ENCODE data around the gene LNX1.

Gene LNX1

GRCh38 chr4:53465281-53465680 is 126.0 kb downstream of the LNX1 start:
- in situ Hi-C loops (cut with MboI; ENCODE audit: low sequenced_read_pairs) = no loop called here

GRCh38 chr4:53463340-53463739 is 127.9 kb downstream of the LNX1 start:
- H3K4me1 ChIP-seq = peaks cover 4% of the 10 kb centered on the region; the same call in 1 of the 2 replicates
- H3K4me3 ChIP-seq = no peak overlapping the region
- no peaks in the 10 kb centered on the region; the same call in 1 of the 2 replicates for H3K9me3 ChIP-seq
- no peak for DNase-seq (ENCODE audit: low spot score in 2 of 2)
- in situ Hi-C loops (cut with MboI; ENCODE audit: low sequenced_read_pairs) = no loop called here
- no peaks in the 10 kb centered on the region for H3K27me3 ChIP-seq (ENCODE audit: low read depth)
- peaks cover 9% of the 10 kb centered on the region; the same call in 1 of the 2 replicates for H3K36me3 ChIP-seq (replicated peaks)

More at GRCh38 chr4:53465281-53465680, 126.0 kb downstream of the LNX1 start:
- H3K4me1 ChIP-seq = peaks cover 4% of the 10 kb centered on the region; the same call in 1 of the 2 replicates
- no peaks in the 10 kb centered on the region; the same call in 1 of the 2 replicates for H3K9me3 ChIP-seq
- no peak overlapping the region for H3K4me3 ChIP-seq
- DNase-seq (ENCODE audit: low spot score in 2 of 2) = no peak
- H3K36me3 ChIP-seq (replicated peaks) = peaks cover 9% of the 10 kb centered on the region; the same call in 1 of the 2 replicates
- H3K27me3 ChIP-seq (ENCODE audit: low read depth) = no peaks in the 10 kb centered on the region

DNA sequence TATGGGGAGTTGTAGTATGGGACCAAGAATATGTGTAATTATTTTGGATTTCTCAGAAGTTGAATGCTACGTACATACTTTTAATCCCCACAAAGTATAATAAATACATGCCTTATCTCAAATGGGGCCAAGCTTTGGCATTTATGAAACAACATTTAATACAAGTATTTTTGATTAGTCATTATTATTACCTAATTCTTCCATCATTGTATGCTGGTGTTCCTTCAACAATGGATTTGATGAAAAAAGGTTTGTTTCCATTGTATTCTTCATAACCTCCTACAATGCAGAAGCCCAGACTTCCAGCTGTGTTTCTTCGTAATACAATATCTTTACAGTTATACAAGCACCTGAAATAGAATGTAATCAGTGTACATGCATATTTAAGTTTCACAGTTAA is 130.0 kb downstream of the LNX1 start:
- H3K36me3 ChIP-seq (replicated peaks) = peaks cover 9% of the 10 kb centered on the region; the same call in 1 of the 2 replicates
- in situ Hi-C loops (cut with MboI; ENCODE audit: low sequenced_read_pairs) = no loop called here

GRCh38 chr4:53459548-53459947 is 131.7 kb downstream of the LNX1 start:
- H3K27me3 ChIP-seq (ENCODE audit: low read depth) = no peaks in the 10 kb centered on the region
- in situ Hi-C loops (cut with MboI; ENCODE audit: low sequenced_read_pairs) = no loop called here

More for the DNA sequence above, 130.0 kb downstream of the LNX1 start:
- Histone ChIP-seq H3K27me3 (ENCODE audit: low read depth) (no peaks in the 10 kb centered on the region), H3K9me3 (no peaks in the 10 kb centered on the region; the same call in 1 of the 2 replicates), H3K4me3 (no peak overlapping the region), H3K4me1 (peaks cover 8% of the 10 kb centered on the region; the same call in 1 of the 2 replicates)
- DNase-seq (ENCODE audit: low spot score in 2 of 2) = no peak

DNA sequence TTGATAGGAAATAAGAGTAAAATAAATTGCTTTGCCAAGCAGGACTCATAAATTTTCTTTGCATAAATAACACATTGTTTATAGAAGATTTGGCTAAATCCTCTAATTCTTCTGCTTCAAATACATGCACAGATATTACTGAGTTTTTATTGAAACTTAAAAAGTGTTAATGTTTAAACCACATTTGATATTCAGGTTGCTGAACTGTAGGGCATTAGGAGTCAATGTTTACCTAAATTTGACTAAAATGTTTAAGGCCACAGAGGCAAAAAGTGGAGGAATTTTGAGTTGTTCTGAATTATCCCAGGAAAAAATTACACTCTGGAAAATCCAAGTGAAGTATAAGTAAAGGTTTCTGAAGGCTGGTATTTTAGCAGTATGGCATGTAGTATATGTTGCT is 135.1 kb downstream of the LNX1 start:
- H3K4me3 ChIP-seq = no peak overlapping the region
- in situ Hi-C loops (cut with MboI; ENCODE audit: low sequenced_read_pairs) = no loop called here
- peaks cover 33% of the 10 kb centered on the region for H3K36me3 ChIP-seq (replicated peaks)
- no peak for DNase-seq (ENCODE audit: low spot score in 2 of 2)
- H3K27me3 ChIP-seq (ENCODE audit: low read depth) = no peaks in the 10 kb centered on the region
- H3K9me3 ChIP-seq = no peaks in the 10 kb centered on the region
- H3K4me1 ChIP-seq = peaks cover 5% of the 10 kb centered on the region; the same call in 1 of the 2 replicates

More at GRCh38 chr4:53459548-53459947, 131.7 kb downstream of the LNX1 start:
- DNase-seq (ENCODE audit: low spot score in 2 of 2) = peak; percentile 13 to 51
- peaks cover 8% of the 10 kb centered on the region; the same call in 1 of the 2 replicates for H3K4me1 ChIP-seq
- H3K36me3 ChIP-seq (replicated peaks) = peaks cover 25% of the 10 kb centered on the region
- H3K4me3 ChIP-seq = no peak overlapping the region
- no peaks in the 10 kb centered on the region for H3K9me3 ChIP-seq

DNA sequence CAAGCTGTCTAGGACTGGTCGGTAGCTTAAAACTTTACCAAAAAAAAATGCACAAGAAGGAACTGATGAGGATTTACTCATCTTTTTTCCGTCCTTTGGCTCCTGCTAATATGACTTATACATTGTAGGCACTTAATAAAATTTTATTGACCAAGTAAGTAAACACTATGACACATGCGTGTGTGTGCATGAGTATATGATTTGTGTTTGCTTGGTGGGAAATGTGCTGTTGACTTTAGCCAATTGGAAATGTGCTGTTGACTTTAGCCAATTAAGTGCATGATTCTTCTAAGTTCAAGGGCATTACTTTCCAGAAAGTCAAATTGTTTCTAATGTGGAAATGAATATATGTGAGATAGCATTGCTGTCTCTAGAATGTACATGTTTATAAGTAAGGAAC is 135.5 kb downstream of the LNX1 start:
- Histone ChIP-seq H3K4me1 (0 out of 2 replicates have a peak, but pooled peaks cover 4% of the 10 kb centered on the region), H3K36me3 (replicated peaks) (peaks cover 33% of the 10 kb centered on the region), H3K9me3 (no peaks in the 10 kb centered on the region), H3K27me3 (ENCODE audit: low read depth) (no peaks in the 10 kb centered on the region), H3K4me3 (no peak overlapping the region)
- no peak for DNase-seq (ENCODE audit: low spot score in 2 of 2)
- in situ Hi-C loops (cut with MboI; ENCODE audit: low sequenced_read_pairs) = no loop called here

- H3K4me1 ChIP-seq = 0 out of 2 replicates have a peak, but pooled peaks cover 4% of the 10 kb centered on the region
- H3K27me3 ChIP-seq (ENCODE audit: low read depth) = no peaks in the 10 kb centered on the region
- no peaks in the 10 kb centered on the region for H3K9me3 ChIP-seq
- DNase-seq (ENCODE audit: low spot score in 2 of 2) = no peak
- H3K4me3 ChIP-seq = no peak overlapping the region
- in situ Hi-C loops (cut with MboI; ENCODE audit: low sequenced_read_pairs) = no loop called here
- peaks cover 33% of the 10 kb centered on the region for H3K36me3 ChIP-seq (replicated peaks)
Measured at GRCh38 chr4:53453385-53453784, 137.9 kb downstream of the LNX1 start.

DNA sequence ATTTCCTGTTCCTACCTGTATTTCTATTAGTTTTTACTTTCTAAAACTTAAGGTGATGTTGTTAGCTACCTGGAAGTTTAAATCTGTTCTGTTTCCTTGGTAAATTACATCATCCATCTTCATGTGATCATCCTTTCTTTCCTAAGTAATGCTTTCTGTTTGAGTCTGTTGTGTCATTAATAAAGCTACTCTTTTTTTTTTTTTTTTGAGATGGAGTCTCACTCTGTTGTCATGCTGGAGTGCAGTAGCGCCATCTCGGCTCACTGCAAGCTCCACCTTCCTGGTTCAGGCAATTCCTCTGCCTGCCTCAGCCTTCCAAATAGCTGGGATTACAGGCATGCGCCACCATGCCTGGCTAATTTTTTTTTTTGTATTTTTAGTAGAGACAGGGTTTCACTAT is 140.5 kb downstream of the LNX1 start:
- Histone ChIP-seq H3K36me3 (replicated peaks) (peaks cover 30% of the 10 kb centered on the region), H3K4me3 (no peak overlapping the region), H3K4me1 (no peaks in the 10 kb centered on the region), H3K9me3 (no peaks in the 10 kb centered on the region), H3K27me3 (ENCODE audit: low read depth) (no peaks in the 10 kb centered on the region)
- DNase-seq (ENCODE audit: low spot score in 2 of 2) = no peak
- in situ Hi-C loops (cut with MboI; ENCODE audit: low sequenced_read_pairs) = no loop called here

DNA sequence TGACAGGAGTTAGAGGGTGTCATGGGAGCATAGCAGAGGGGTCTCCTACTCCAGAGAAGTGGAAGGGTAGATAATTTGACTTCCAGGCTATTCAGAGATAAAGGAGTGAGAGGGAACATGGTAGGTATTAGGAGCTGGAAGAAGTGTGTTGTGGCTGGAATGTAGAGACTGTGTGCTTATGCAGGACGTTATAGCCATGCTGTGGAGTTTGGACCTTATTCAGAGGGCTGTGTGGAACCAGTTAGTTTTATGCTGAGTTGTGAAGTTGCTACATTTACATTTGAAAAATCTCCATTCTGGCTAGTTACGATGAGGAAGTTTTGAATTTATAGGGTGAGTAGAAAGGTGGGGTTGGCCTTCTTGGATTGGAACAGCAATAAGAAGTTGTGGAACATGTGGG is 146.3 kb downstream of the LNX1 start:
- no peak for DNase-seq (ENCODE audit: low spot score in 2 of 2)
- no peak overlapping the region for H3K4me3 ChIP-seq
- peaks cover 8% of the 10 kb centered on the region for H3K36me3 ChIP-seq (replicated peaks)
- H3K4me1 ChIP-seq = no peaks in the 10 kb centered on the region
- no peaks in the 10 kb centered on the region for H3K9me3 ChIP-seq
- in situ Hi-C loops (cut with MboI; ENCODE audit: low sequenced_read_pairs) = no loop called here
- H3K27me3 ChIP-seq (ENCODE audit: low read depth) = no peaks in the 10 kb centered on the region

DNA sequence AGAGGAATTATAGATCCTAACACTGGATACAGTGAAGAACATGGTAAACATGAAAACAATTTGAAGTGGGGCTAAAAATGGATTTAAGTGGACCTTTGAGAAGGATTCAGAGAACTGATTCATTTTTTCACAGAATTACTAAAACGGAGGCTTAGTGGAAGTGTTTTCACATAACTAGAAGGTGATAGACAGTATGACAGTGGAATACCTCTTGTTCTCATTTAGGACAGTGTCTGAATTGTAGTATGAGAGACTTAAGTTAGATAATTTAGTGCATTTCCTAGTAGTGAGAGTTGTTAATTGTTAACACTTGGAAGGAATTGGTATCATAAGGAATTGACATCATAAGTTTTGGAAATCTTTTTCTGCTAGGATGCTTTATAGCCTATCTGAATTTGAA is 149.7 kb downstream of the LNX1 start:
- no peak overlapping the region for H3K4me3 ChIP-seq
- in situ Hi-C loops (cut with MboI; ENCODE audit: low sequenced_read_pairs) = no loop called here
- H3K4me1 ChIP-seq = no peaks in the 10 kb centered on the region
- H3K36me3 ChIP-seq (replicated peaks) = peaks cover 10% of the 10 kb centered on the region
- DNase-seq (ENCODE audit: low spot score in 2 of 2) = no peak
- H3K9me3 ChIP-seq = no peaks in the 10 kb centered on the region
- H3K27me3 ChIP-seq (ENCODE audit: low read depth) = no peaks in the 10 kb centered on the region

DNA sequence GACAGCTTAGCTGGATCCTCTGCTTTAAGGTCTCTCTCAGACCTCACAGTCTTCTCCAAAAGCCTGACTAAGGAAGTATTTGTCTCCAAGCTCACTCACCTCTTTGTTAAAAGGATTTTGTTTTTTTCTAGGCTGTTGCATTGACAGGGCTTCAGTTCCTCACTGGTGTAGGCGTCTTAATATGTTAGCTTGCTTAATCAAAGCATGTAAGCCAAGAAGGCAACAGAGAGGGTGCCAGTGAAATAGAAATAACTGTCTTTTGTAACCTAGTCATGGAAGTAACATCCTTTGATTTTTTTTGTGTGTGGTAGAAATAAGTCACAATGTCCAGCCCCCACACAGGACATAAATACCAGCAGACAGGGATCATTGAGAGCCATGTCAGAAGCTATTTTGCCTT is 155.0 kb downstream of the LNX1 start:
- DNase-seq (ENCODE audit: low spot score in 2 of 2) = no peak
- in situ Hi-C loops (cut with MboI; ENCODE audit: low sequenced_read_pairs) = no loop called here
- Histone ChIP-seq H3K27me3 (ENCODE audit: low read depth) (no peaks in the 10 kb centered on the region), H3K4me3 (no peak overlapping the region), H3K4me1 (no peaks in the 10 kb centered on the region), H3K9me3 (no peaks in the 10 kb centered on the region), H3K36me3 (replicated peaks) (peaks cover 25% of the 10 kb centered on the region)

DNA sequence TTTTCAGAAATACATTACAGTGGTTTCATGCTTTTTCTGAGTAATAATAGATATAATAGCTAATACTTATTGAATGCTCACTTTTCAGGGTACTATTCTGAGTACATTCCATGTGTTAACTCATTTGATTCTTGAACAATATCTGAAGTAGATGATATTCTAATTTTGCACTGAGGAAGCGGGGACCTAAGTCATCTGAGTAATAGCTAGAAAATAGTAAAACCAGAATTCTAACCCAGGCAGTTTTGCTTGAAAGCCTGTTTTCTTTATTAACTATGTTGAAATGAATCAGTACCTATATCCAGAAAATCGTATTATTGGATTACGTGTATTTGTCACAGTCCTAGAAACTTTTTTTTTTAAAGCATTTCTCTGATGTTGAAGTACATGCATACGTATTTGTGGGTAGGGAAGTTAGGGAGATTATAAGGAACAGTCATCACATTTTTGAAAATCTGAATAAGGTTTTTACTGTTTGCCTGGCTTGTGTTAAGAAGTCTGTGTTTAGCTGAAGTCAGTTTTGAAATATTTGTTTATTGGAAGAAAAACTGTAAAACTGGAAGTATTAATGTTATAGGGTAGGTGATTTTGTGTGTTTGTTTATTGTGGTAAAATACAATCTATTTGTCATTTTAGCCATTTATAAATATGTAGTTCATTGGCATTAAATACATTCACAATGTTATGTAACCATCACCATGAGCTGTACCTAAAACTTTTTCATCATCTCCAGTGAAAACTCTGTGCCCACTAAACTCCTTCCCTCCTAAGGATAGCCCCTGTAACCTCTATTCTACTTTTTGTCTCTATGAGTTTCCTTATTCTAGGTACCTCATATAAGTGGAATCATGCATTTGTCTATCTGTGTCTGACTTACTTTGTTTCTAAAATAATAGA is 158.5 kb downstream of the LNX1 start:
- Histone ChIP-seq H3K4me1 (no peaks in the 10 kb centered on the region), H3K36me3 (replicated peaks) (peaks cover 45% of the 10 kb centered on the region), H3K4me3 (no peak overlapping the region), H3K27me3 (ENCODE audit: low read depth) (no peaks in the 10 kb centered on the region), H3K9me3 (no peaks in the 10 kb centered on the region)
- no peak for DNase-seq (ENCODE audit: low spot score in 2 of 2)
- in situ Hi-C loops (cut with MboI; ENCODE audit: low sequenced_read_pairs) = no loop called here

- Histone ChIP-seq H3K9me3 (no peaks in the 10 kb centered on the region), H3K4me1 (no peaks in the 10 kb centered on the region), H3K36me3 (replicated peaks) (peaks cover 49% of the 10 kb centered on the region), H3K4me3 (no peak overlapping the region), H3K27me3 (ENCODE audit: low read depth) (no peaks in the 10 kb centered on the region)
- in situ Hi-C loops (cut with MboI; ENCODE audit: low sequenced_read_pairs) = no loop called here
- DNase-seq (ENCODE audit: low spot score in 2 of 2) = no peak
Measured at GRCh38 chr4:53431052-53431451, 160.2 kb downstream of the LNX1 start.

DNA sequence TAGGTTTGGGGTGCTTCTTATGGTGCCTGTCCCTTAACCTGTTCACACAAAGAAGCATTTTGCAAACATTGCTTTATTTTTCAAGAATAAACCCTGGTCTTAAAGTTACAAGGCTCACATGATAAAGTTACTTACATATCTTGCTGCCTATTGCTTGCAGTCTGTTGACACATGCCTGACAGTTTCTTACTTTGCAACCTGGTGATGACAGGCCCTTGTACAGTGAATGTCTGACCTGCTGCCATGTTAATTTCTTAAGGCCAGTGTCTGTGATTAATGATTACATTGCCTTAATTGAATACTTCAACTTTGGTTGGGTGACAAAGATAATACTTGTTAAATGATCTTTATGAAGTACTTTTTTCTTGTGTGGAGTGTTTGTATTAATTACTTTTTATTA is 163.9 kb downstream of the LNX1 start:
- in situ Hi-C loops (cut with MboI; ENCODE audit: low sequenced_read_pairs) = no loop called here
- no peaks in the 10 kb centered on the region for H3K4me1 ChIP-seq
- peaks cover 35% of the 10 kb centered on the region for H3K36me3 ChIP-seq (replicated peaks)
- no peaks in the 10 kb centered on the region for H3K9me3 ChIP-seq
- DNase-seq (ENCODE audit: low spot score in 2 of 2) = no peak
- H3K4me3 ChIP-seq = no peak overlapping the region
- H3K27me3 ChIP-seq (ENCODE audit: low read depth) = no peaks in the 10 kb centered on the region

All from HAP-1 (cell line).